Pulmonary artery endothelial cell (primary cell): ENCODE measurements around the gene SUPV3L1. TPM values are rescaled to one million over a fixed set of nuclear protein-coding genes. Genes with fewer than 3 reads are reported as not detected.
"Not testable (repeated sequence)": the region's sequence is repeated elsewhere in the genome, so short reads cannot be mapped to it uniquely, and the experiment has no call there.

Experiments
- DNase-seq: peaks from one replicate; pipeline ENCODE4 v3.0.0-alpha.2; 2011; ENCODE audit warnings: low read depth, low spot score
- total RNA-seq: library from RNA; depleted of rRNA; stranded (reverse); fragments of >200 nt; gene quantifications from 2 replicates; pipeline ENCODE4 v1.2.3, GENCODE V29; 2014

The SUPV3L1 gene
- total RNA-seq = 25.1 and 31.1 TPM in 2 replicates

DNA sequence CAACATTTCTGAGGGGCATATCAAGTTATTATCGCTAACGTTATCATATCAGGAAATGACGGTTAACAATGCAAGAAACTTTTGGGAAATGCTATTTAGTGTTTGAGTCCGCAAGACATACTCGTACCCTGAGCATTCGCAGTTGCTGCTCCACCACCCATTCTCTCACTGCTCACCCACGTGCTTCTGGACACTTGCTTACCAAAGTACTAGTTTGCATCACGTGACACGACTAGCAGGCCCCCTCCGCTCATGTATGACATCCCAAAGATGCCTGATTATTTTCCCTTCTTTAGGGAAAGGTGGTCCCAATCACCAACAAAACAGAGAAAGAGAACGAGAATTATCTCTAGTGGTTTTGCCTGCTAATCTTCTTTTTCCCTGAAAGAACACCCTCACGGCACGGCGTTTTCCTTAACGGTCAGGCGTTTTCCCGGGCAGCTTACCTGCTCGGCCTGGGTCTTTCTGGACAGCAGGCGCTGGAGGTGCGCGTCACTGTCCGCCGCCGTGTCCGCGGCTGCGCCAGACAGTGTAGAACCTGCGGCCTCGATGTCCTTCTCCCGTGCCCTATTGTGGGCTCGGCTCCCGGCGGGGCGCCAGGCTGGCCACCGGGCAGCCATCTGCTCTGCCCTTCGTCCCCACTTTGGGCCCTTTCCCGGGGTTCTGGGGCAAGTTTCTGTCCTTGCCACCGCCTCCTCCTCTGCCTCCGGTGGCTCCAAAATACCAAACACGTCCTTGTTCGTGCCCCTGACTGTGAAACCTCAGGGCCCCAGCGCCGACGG, at the start of gene SUPV3L1:
Gene SUPV3L1, plus strand, starts transcription at position 492 of the 782 bp plus-strand sequence. Its CDS starts 58 bp downstream, at position 550.
- peak; percentile 94 for DNase-seq

DNA sequence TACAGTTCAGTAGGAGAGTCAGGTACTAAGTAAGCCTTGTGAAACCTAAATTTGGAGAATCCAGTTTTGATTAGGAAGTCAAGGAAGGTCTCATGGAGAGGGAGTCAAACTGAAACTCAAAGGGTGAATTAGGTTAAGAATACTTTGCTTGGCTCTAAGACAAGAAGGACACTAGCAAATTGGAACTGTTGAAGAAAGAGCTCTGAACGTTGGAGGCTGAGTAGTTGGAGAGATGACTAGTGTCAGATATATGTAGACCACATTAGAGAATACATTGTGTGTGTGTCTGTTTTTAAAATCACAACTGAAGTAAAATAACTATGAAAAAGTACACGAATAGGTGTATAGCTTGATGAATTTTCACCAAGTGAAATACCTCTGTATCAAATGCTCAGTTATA, 49.8 kb upstream of the SUPV3L1 start:
- DNase-seq = no peak

DNA sequence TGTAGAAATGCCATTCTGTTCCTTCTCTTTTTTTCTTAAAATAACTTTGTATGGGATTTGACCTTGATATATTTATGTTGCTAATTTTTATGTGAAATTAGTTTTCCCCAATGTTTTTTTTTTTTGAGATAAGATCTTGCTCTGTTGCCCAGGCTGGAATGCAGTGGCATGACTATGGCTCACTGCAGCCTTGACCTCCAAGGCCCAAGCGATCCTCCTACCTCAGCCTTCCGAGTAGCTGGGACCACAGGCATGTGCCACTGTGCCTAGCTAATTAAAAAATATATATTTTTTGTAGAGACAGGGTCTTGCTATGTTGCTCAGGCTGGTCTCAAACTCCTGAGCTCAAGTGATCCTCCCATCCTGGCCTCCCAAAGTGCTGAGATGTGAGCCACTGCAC, 40.1 kb upstream of the SUPV3L1 start:
- no peak for DNase-seq

DNA sequence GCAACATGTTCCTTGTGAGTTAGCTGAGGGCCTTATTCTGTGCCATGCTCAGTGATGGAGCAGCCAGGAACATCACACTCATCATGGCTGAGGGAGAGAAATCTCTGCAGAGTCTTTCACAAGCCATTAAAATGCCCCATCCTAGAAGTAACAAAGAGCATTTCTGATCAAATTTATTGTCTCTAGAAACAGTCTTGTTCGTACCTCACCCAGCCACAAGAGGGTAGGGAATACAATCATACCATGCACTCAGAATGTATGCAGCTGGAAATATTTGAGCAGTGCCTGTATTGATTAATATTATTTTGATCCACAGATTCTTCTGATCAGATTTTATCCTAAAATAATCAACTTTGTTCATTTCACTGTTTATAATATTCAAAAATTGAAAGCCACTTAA, 38.7 kb upstream of the SUPV3L1 start:
- DNase-seq = no peak

DNA sequence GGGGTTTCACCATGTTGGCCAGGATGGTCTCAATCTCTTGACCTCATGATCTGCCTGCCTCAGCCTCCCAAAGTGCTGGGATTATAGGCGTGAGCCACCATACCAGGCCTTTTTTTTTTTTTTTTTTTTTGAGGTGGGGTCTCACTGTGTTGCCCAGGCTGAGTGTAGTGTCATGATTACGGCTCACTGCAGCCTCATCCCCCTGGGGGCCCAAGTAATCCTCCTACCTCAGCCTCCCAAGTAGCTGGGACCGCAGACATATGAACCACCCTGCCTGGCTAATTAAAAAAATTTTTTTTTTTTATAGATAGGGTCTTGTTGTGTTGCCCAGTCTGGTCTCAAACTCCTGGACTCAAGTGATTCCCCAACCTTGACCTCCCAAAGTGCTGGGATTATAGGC, 38.0 kb upstream of the SUPV3L1 start:
- not testable (repeated sequence) for DNase-seq

DNA sequence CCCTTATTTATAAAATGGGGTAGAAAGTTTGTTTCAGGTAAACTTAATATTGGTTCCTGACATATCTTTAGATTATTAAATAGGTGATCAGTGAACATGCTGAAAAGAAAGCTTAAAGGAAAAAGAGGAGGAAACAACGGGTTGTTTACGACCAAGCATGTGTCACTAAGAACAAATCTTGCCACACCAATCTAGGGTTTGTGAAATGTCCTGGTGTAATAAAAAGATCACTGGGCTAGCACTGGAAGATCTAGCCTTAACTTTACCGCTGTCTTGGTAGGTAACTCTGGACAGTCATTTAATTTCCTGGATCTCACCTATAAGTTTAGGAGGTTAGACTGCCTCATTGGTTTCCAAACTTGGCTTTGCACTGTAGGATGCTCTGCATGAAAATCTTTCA, 37.1 kb upstream of the SUPV3L1 start:
- DNase-seq = no peak

DNA sequence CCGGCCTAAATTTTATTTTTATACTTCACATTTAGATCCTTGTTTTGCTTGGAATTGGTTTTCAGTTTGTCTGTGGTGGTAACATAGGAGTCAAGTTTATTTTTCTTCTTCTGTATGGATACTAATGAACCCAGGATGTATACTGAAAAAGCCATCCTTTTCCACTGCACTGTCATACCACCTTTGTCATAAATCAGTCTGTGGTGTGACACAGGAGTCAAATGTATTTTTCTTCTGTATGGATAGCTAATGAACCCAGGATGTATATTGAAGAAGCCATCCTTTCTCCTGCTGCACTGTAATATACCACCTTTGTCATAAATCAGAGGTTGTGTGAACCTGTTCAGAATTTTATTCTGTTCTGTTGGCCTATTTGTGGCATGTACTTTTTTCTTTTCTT, 34.7 kb upstream of the SUPV3L1 start:
- DNase-seq = no peak

DNA sequence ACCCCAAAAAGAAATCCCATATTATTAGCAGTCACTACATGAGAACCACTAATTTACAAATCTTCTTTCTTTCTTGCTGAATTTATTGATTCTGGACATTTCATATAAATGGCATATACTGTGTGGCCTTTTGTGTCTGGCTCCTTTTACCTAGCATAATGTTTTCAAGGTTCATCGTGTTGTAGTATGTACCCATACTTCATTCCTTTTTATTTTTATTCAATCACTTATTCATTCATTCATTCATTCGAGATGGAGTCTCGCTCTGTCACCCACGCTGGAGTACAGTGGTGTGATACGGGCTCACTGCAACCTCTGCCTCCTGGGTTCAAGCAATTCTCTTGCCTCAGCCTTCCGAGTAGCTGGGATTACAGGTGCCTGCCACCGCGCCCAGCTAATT, 34.2 kb upstream of the SUPV3L1 start:
- DNase-seq = no peak

DNA sequence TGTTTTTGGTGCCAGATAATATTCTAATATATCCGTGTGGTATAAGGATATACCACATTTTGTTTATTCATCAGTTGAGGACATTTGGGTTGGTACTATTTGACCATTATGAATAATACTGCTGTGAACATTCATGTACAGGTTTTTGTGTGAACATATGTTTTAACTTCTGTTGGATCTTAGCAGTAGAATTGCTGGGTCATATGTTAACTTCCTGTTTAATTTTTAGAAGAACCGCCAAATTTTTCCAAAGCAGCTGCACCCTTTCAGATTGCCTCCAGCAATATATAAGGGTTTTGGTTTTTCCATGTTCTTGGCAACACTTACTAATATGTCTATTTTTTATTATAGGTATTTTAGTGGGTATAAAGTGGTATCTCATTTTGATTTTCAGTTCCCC, 33.3 kb upstream of the SUPV3L1 start:
- no peak for DNase-seq

DNA sequence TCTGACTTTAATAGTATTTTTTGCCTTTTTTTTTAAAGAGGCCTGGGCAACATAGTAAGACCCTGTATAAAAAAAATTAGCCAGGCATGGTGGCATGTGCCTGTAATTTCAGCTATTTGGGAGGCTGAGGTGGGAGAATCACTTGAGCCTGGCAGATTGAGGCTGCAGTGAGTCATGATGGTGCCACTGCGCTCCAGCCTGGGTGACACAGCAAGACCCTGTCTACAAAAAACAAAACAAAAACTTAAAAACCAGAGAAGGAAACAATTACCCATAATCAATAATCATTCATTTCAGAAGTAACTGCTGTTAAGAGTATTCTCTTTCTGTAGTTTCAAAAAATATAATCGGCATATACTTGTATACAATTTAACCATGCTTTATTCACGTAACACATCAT, 28.1 kb upstream of the SUPV3L1 start:
- no peak for DNase-seq

DNA sequence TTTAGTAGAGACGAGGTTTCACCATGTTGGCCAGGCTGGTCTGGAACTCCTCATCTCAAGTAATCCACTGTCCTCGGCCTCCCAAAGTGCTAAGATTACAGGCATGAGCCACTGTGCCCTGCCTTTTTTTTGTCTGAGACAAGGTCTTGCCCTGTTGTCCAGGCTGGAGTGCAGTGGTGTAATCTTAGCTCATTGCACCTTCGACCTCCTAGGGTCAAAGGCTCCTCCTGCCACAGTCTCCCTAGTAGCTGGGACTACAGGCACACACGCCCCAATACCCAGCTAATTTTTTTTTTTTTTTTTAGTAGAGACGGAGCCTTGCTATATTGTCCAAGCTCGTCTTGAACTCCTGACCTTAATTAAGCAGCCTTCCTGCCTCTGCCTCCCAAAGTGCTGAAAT, 26.8 kb upstream of the SUPV3L1 start:
- DNase-seq = no peak

DNA sequence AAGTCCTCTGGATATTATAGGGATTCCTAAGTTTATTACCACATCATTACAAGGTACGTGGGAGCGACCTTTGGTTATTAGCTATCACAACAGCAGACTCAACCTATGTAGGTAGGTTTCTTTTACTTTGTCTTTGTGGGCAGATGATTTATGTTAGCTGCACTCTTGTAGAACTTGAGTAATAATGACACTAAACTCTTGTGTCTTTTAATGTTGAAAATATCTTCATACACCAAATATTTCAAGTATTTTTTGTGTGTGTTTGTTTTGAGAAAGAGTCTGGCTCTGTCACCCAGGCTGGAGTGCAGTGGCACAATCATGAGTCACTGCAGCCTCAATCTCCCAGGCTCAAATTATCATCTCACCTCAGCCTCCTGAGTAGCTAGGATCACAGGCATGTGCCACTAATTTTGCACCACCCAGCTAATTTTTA, 19.2 kb upstream of the SUPV3L1 start:
- DNase-seq = no peak

DNA sequence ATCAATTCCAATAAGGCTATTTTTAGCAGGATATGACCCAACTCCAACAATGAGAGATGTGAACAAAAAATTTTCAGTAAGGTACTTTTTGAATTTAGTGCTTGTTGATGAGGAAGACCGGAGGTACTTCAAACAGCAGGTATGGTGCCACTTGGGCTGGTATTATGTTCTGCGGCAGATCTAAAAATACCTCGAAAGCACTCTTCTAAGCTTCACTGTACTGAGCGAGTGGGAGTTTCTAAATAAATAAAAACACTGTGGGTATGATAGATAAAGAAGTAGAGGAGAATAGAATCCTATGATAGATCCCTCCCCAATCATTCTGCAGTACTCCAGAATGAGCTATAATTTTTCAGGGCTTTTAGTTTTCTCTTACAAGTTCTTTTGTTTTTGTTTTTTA, 11.5 kb upstream of the SUPV3L1 start:
- DNase-seq = no peak

DNA sequence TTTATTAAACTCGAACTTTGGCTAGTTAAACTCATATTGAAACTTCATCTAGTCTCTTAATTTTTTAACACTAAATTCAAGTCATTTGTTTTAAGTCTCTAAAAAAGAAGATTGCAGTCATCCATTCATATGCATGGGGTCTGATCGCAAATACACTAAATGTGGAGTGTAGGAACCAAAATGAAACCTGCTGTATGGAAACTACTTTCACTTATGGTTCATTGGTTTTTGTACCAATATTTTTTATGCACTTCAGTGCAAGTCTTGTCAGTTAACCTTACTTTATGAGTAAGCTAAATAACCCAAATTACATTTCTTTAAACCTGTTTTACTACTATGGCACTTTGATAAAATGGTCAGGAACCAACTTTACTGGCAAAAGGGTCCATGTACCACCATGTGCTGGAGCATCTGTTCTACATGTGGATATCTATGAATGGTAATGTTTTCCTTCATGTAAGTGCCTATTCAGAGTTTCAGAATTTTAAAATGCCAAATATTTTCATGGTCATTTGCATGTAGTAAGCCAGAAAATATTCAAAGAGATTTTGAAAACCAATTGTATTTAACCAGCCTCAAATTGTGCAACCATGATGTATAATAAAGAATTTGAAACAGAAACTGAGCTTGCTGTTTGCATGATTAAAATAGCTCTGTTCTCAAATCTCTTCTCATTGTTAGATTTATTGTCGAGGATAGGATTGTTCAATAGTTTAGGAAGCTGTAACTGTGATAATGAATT, 7.6 kb upstream of the SUPV3L1 start:
- DNase-seq = no peak

DNA sequence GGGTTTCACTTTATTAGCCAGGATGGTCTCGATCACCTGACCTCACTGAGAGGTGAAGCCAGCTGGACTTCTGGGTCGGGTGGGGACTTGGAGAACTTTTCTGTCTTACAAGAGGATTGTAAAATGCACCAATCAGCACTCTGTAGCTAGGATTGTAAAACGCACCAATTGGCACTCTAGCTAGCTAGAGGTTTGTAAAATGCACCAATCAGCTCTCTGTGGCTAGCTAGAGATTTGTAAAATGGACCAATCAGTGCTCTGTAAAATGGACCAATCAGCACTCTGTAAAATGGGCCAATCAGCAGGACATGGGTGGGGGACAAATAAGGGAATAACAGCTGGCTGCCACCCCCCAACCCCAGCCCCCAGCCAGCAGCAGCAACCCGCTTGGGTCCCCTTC, 4.7 kb upstream of the SUPV3L1 start:
- not testable (repeated sequence) for DNase-seq

DNA sequence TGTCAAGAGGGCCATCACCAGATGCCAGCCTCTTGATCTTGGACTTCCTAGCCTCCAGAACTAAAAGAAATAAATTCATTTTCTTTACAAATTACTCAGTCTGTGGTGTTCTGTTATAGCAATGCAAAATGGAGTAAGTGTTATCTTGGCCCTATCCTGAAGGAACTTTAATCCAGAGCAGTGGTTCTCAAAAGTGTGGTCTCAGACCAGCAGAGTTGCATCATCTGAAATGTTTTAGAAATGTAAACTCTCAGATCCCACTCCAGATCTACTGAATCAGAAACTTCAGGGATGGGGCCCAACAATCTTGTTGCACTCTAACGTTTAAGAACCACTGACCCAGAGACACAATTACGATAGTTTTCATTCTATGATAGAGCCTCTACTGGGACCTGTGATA, 3.2 kb upstream of the SUPV3L1 start:
- no peak for DNase-seq

DNA sequence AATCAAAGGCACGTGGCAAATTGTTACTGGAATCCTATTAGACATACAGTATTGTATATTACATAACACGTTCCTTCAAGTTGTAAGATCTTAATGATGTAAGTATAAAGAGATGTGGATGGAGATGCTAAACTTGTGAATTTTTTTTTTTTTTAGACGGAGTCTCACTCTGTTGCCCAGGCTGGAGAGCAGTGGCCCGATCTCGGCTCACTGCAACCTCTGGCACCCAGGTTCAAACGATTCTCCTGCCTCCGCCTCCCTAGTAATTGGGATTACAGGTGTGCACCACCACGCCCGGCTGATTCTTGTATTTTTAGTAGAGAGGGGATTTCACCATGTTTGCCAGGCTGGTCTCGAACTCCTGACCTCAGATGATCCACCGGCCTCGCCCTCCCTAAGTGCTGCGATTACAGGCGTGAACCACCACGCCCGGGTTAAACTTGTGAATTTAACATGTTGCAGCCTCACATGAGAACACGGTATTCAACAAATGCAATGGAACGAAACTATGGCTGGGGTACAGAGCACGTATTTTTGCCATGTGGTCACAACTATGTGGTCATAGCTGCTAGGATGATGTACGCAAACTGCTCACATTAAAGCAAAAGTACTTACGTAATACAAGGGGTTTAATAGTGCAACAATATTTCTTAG, 818 bp upstream of the SUPV3L1 start:
- DNase-seq = no peak

DNA sequence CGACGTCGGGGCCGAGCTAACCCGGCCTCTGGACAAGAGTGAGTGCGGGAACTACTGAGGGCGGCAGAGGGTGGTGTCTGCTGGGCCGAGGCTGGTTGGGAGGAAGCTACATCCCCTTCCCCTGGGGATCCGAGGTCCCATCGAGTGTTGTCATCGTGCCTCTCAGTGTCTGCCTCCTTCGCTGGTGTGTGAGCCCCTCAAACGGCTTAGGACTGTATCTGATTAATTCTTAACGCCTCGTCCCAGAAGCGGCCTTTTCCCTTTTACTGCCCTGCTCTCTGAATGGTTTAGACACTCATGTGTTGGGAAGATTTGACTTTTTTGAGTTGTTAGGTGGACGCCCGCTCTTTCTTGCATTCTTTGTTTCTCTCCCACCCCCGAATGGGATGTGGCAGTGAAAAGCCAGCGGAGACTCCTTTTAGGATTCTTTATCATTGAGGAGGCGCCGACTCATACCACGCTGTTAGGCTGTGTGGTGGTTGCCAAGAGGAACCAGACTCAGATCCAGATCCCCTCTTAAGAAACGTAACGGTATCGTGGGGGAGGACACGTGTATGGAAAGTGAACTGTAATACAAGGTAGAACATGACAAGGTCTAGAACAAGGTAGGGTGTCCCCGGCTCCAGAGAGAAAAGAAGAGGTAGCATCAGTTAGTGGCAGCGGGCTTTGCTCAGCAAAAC, 631 bp downstream of the SUPV3L1 start:
- DNase-seq = no peak

DNA sequence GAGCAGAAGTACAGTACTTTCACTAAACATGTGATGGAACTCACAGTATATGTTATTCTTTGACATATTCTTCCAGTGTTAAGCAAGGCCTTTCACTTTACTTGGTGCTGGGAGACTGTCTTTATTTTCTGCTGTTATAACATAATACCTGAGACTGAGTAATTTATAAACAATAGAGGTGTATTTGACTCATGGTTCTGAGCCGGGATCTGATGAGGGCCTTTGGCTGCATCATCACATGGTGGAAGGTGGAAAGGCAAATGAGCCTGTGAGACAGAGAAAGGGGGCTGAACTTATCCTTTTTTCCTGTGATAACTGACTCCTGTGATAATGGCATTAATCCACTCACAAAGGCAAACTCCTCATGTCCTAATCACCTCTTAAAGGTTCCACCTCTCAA, 1.4 kb downstream of the SUPV3L1 start:
- no peak for DNase-seq

DNA sequence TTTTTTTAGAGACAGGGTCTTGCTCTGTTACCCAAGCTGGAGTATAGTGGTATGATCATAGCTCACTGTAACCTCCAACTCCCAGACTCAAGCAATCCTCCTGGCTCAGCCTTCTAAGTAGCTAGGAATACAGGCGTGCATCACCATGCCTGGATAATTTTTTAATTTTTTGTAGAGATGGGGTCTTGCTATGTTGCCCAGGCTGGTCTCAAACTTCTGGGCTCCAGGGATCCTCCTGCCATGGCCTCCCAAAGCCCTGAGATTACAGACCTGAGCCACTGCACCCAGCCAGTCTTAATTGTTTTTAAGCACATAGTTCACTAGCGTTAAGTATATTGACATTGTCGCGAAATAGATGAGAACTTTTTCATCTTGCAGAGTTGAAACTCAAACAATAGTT, 2.0 kb downstream of the SUPV3L1 start:
- no peak for DNase-seq

DNA sequence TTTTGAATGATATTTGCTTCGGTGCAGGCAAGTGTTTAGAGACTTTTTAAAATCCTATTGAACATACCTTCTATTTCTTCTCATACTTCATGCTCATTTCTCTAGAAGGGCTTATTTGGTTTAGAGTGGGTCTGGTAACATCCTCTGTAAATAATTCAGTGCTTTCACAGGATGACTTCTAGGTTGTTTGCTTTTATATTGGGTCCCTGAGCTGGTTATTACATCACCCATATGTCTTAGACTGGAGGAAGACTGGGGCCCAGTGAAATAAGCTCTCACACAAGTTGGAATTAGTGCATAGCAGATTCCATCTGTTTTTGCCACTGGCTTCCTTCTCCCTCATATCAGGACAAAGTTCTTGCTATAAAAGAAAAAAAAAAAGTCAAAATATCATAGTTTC, 6.5 kb downstream of the SUPV3L1 start:
- no peak for DNase-seq

DNA sequence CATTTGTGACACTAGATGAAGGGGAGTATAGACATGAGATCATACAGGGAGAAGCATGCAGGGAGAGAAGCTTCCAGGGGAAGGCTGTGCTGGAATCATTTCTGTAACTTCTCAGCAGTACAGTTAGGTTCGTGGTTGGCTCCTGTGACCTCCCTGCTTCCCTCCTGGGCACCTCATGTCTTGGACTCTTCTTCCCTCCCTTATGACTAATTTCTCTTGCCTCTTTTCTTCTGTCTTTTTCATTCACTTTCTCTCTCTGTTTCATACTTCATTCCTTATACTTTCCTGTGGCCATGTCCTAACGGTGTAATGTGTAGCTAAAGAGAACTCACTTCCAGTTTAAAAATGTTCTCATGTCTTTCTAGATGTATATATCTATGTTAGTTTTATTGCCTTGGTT, 21.0 kb downstream of the SUPV3L1 start:
- DNase-seq = no peak
